Left ventricle myocardium inferior (tissue), 1 donor: ENCODE measurements around the gene BMP3. TPM values are rescaled to one million over a fixed set of nuclear protein-coding genes. Genes with fewer than 3 reads are reported as not detected.
A peak's percentile ranks its signal among the peaks of the same experiment; 100 is the strongest.

Source experiments
- DNase-seq: peaks from one replicate; pipeline ENCODE4 v3.0.0-alpha.2; 2020
- H3K27ac ChIP-seq: fragments of 200-600 bp; replicated peaks from 2 replicates; pipeline ENCODE4 v1.8.0; 2021
- H3K27me3 ChIP-seq: fragments of 200-600 bp; 2 replicates; pipeline ENCODE4 v1.8.0; 2021; ENCODE audit warnings: low read depth
- H3K36me3 ChIP-seq: fragments of 200-600 bp; 2 replicates; pipeline ENCODE4 v1.8.0; 2021
- H3K4me1 ChIP-seq: fragments of 200-600 bp; 2 replicates; pipeline ENCODE4 v1.8.0; 2021
- H3K4me3 ChIP-seq: fragments of 200-600 bp; 2 replicates; pipeline ENCODE4 v1.8.0; 2021; ENCODE audit warnings: mild to moderate bottlenecking, moderate library complexity
- H3K9me3 ChIP-seq: fragments of 200-600 bp; replicated peaks from 2 replicates; pipeline ENCODE4 v1.8.0; 2021
- intact Hi-C: fragments of 100-400 bp; cut with micrococcal nuclease; formaldehyde crosslinking; loops from one replicate; pipeline ENCODE4 v1.11.0; 2022
- total RNA-seq: library from RNA; stranded (reverse); fragmentation: NEBNext Ultra II Directional; extraction: Animal tissue kit (Norgen Biotek cat#: 25700); gene quantifications from one replicate; pipeline ENCODE4 v1.2.1, GENCODE V29; 2021
- TF ChIP-seq, protein P1 (sequence below): fragments of 200-600 bp; IDR thresholded peaks from 2 replicates; pipeline ENCODE4 v1.8.0; 2021; ENCODE audit warnings: antibody characterized with exemption, mild to moderate bottlenecking, borderline replicate concordance
- donor health status: DM: no; HTN: yes; CAD: no; lungs with severe emphysema.

BMP3 gene
- total RNA-seq, 1 donor from 2014 or later = not detected

- no peak overlapping the region for H3K27ac ChIP-seq
- DNase-seq = no peak
Observed at GRCh38 chr4:81038636-81039350, 8.3 kb downstream of the BMP3 start.

DNA sequence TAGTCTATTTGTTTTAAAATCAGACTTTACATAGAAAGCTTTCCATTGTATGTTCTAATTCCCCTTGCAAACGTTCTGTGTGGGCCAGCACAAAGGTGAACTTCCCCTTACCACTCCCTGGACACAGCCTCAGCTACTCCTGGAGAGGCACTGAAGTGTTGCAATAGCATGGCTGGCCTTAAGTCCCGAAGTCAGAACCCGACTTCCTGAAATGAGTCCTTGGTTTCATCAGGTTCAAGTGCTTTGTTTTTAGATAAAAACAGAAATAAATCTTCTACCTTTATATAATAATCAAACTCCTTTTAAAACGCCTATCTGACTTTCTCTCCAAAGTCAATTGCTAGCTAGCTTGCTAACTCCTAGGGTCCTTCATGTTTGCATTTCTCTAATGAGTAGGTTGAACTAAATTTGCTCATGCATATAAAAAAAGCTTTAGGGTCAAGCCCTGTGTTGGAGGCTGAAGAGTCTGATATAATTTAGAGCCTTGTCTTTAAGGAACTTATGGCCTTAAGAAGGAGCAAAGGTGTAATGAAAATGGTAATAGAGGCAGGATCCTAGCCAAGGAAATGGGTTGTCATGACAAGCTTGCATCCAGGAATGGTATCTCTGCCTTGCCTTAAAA lies 9.0 kb downstream of the BMP3 start:
- TF ChIP-seq, protein P1, sequence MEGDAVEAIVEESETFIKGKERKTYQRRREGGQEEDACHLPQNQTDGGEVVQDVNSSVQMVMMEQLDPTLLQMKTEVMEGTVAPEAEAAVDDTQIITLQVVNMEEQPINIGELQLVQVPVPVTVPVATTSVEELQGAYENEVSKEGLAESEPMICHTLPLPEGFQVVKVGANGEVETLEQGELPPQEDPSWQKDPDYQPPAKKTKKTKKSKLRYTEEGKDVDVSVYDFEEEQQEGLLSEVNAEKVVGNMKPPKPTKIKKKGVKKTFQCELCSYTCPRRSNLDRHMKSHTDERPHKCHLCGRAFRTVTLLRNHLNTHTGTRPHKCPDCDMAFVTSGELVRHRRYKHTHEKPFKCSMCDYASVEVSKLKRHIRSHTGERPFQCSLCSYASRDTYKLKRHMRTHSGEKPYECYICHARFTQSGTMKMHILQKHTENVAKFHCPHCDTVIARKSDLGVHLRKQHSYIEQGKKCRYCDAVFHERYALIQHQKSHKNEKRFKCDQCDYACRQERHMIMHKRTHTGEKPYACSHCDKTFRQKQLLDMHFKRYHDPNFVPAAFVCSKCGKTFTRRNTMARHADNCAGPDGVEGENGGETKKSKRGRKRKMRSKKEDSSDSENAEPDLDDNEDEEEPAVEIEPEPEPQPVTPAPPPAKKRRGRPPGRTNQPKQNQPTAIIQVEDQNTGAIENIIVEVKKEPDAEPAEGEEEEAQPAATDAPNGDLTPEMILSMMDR = no peak
- H3K27me3 ChIP-seq = peaks cover 36% of the 10 kb centered on the region
- H3K36me3 ChIP-seq = no peaks in the 10 kb centered on the region
- DNase-seq = no peak
- no peak overlapping the region for H3K27ac ChIP-seq
- H3K9me3 ChIP-seq = no peaks in the 10 kb centered on the region
- no peaks in the 10 kb centered on the region for H3K4me1 ChIP-seq
- intact Hi-C loops = no loop called here
- H3K4me3 ChIP-seq = no peak overlapping the region

More at GRCh38 chr4:81038636-81039350, 8.3 kb downstream of the BMP3 start:
- TF ChIP-seq, protein P1 = no peak
- intact Hi-C loops = no loop called here
- no peaks in the 10 kb centered on the region for H3K36me3 ChIP-seq
- no peak overlapping the region for H3K4me3 ChIP-seq
- no peaks in the 10 kb centered on the region for H3K9me3 ChIP-seq
- no peaks in the 10 kb centered on the region for H3K4me1 ChIP-seq
- peaks cover 37% of the 10 kb centered on the region for H3K27me3 ChIP-seq

GRCh38 chr4:81040012-81040659 lies 9.6 kb downstream of the BMP3 start:
- Histone ChIP-seq H3K4me1 (no peaks in the 10 kb centered on the region), H3K27ac (no peak overlapping the region), H3K4me3 (no peak overlapping the region), H3K36me3 (no peaks in the 10 kb centered on the region), H3K9me3 (no peaks in the 10 kb centered on the region), H3K27me3 (peaks cover 36% of the 10 kb centered on the region)
- intact Hi-C loops = no loop called here
- DNase-seq = no peak
- TF ChIP-seq, protein P1 = peak; percentile 62

- Histone ChIP-seq H3K27me3 (peaks cover 40% of the 10 kb centered on the region), H3K36me3 (no peaks in the 10 kb centered on the region), H3K27ac (no peak overlapping the region), H3K9me3 (no peaks in the 10 kb centered on the region), H3K4me1 (no peaks in the 10 kb centered on the region), H3K4me3 (no peak overlapping the region)
- TF ChIP-seq, protein P1 = no peak
- no peak for DNase-seq
- intact Hi-C loops = no loop called here
Observed at GRCh38 chr4:81042578-81043365, 12.3 kb downstream of the BMP3 start.

DNA sequence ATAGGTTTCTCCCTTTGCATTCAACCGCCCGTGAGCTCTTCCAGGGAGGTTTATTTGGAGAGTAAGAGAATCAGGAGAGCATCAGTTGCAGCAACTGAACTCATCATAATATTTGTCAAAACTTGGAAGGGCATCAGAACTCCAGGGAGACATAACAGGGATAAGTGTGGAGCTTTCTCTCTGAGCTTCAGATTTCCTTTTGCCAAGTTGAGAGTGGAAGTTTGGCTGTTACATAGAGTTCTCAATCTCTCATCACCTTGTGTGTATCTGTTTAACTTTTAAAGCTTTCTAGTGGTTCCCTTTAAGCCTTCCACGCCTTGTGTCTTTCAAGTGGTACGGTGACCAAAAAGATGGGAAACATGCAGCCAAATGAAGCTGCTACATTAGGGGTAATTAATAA lies 18.8 kb downstream of the BMP3 start:
- DNase-seq = no peak
- peaks cover 21% of the 10 kb centered on the region for H3K27me3 ChIP-seq
- H3K27ac ChIP-seq = no peak overlapping the region
- intact Hi-C loops = no loop called here
- H3K4me1 ChIP-seq = peaks cover 14% of the 10 kb centered on the region
- H3K4me3 ChIP-seq = no peak overlapping the region
- H3K9me3 ChIP-seq = no peaks in the 10 kb centered on the region
- no peaks in the 10 kb centered on the region for H3K36me3 ChIP-seq
- TF ChIP-seq, protein P1 = no peak
